ENCODE results near the gene HMGN1.

The HMGN1 gene

GRCh38 chr21:39332175-39332574 lies 16.7 kb downstream of the HMGN1 start:
- no peak for TF ChIP-seq CTCF (IDR thresholded peaks at IDR 0.05; ENCODE audit: insufficient read depth, low read depth, low read length, missing control alignments)
- no peak overlapping the region for H3K4me3 ChIP-seq (ENCODE audit: low read length)
- no peak for DNase-seq (ENCODE audit: low read depth)

GRCh38 chr21:39330001-39330400 lies 18.9 kb downstream of the HMGN1 start:
- no peak for DNase-seq (ENCODE audit: low read depth)
- no peak overlapping the region for H3K4me3 ChIP-seq (ENCODE audit: low read length)
- TF ChIP-seq CTCF (IDR thresholded peaks at IDR 0.05; ENCODE audit: insufficient read depth, low read depth, low read length, missing control alignments), result no peak

GRCh38 chr21:39327727-39328126 lies 21.2 kb downstream of the HMGN1 start:
- TF ChIP-seq CTCF (IDR thresholded peaks at IDR 0.05; ENCODE audit: insufficient read depth, low read depth, low read length, missing control alignments), result no peak
- H3K4me3 ChIP-seq (ENCODE audit: low read length), result no peak overlapping the region
- DNase-seq (ENCODE audit: low read depth), result no peak

GRCh38 chr21:39326607-39327307 lies 22.1 kb downstream of the HMGN1 start:
- DNase-seq (ENCODE audit: low read depth), result no peak
- H3K4me3 ChIP-seq (ENCODE audit: low read length), result no peak overlapping the region
- TF ChIP-seq CTCF (IDR thresholded peaks at IDR 0.05; ENCODE audit: insufficient read depth, low read depth, low read length, missing control alignments), result no peak

- no peak overlapping the region for H3K4me3 ChIP-seq (ENCODE audit: low read length)
- DNase-seq (ENCODE audit: low read depth), result no peak
- no peak for TF ChIP-seq CTCF (IDR thresholded peaks at IDR 0.05; ENCODE audit: insufficient read depth, low read depth, low read length, missing control alignments)
These were observed 23.4 kb downstream of the HMGN1 start for GRCh38 chr21:39325458-39325857.

GRCh38 chr21:39321424-39321823 lies 27.5 kb downstream of the HMGN1 start:
- DNase-seq (ENCODE audit: low read depth), result peak; percentile 72

More at GRCh38 chr21:39321424-39321823, 27.5 kb downstream of the HMGN1 start:
- no peak overlapping the region for H3K4me3 ChIP-seq (ENCODE audit: low read length)
- TF ChIP-seq CTCF (IDR thresholded peaks at IDR 0.05; ENCODE audit: insufficient read depth, low read depth, low read length, missing control alignments), result no peak

Data from epithelial cell of esophagus (primary cell).